ENCODE results near the gene NEUROD2. TPM values are rescaled to one million over a fixed set of nuclear protein-coding genes. Genes with fewer than 3 reads are reported as not detected.

Gene NEUROD2
- total and polyA plus RNA-seq, 4 donors: not detected

GRCh38 chr17:39579318-39580081, 28.2 kb downstream of the NEUROD2 start:
- H3K9me3 ChIP-seq (ENCODE audit: control insufficient read depth in 4 of 4, low read length in 3 of 4): no peaks in the 10 kb centered on the region
- H3K4me1 ChIP-seq (ENCODE audit: control insufficient read depth in 4 of 4, insufficient read depth in 4 of 4, low read length in 3 of 4): peaks cover 4 to 13% (median 9%) of the 10 kb centered on the region in 4 donors
- WGBS: 46% methylated on average over 8 of the region's 8 CpGs
- H3K27me3 ChIP-seq (ENCODE audit: control insufficient read depth in 4 of 4, insufficient read depth in 4 of 4, low read length in 3 of 4): no peaks in the 10 kb centered on the region
- H3K27ac ChIP-seq (ENCODE audit: low read depth in 1 of 2, low read length in 2 of 2): no peak overlapping the region
- H3K4me3 ChIP-seq (ENCODE audit: low read depth in 1 of 3, low read length in 3 of 3): no peak overlapping the region
- H3K9ac ChIP-seq (ENCODE audit: low read depth in 1 of 2, low read length in 2 of 2): no peak overlapping the region
- TF ChIP-seq JUND (IDR thresholded peaks at IDR 0.05) (no peak), HNF4G (IDR thresholded peaks at IDR 0.05) (no peak), FOXA2 (IDR thresholded peaks at IDR 0.05) (no peak), RAD21 (IDR thresholded peaks at IDR 0.05) (no peak), SP1 (IDR thresholded peaks at IDR 0.05) (no peak), GABPA (IDR thresholded peaks at IDR 0.05 in 1 of 2, conservative IDR thresholded peaks at IDR 0.05 in 1 of 2) (no peak), HNF4A (conservative IDR thresholded peaks at IDR 0.05) (no peak), REST (IDR thresholded peaks at IDR 0.05) (no peak), TAF1 (conservative IDR thresholded peaks at IDR 0.05) (no peak), MAX (IDR thresholded peaks at IDR 0.05) (no peak), YY1 (IDR thresholded peaks at IDR 0.05) (no peak)
- peak; percentile 54 for DNase-seq (ENCODE audit: low spot score)
- no peaks in the 10 kb centered on the region for H3K36me3 ChIP-seq (ENCODE audit: control insufficient read depth in 4 of 4, insufficient read depth in 3 of 4, low read depth in 1 of 4, low read length in 3 of 4)

- Histone ChIP-seq H3K9ac (ENCODE audit: low read depth in 1 of 2, low read length in 2 of 2) (no peak overlapping the region), H3K9me3 (ENCODE audit: control insufficient read depth in 4 of 4, low read length in 3 of 4) (no peaks in the 10 kb centered on the region), H3K36me3 (ENCODE audit: control insufficient read depth in 4 of 4, insufficient read depth in 3 of 4, low read depth in 1 of 4, low read length in 3 of 4) (no peaks in the 10 kb centered on the region), H3K4me1 (ENCODE audit: control insufficient read depth in 4 of 4, insufficient read depth in 4 of 4, low read length in 3 of 4) (peaks cover 4 to 19% (median 9%) of the 10 kb centered on the region in 4 donors), H3K27me3 (ENCODE audit: control insufficient read depth in 4 of 4, insufficient read depth in 4 of 4, low read length in 3 of 4) (no peaks in the 10 kb centered on the region), H3K4me3 (ENCODE audit: low read depth in 1 of 3, low read length in 3 of 3) (no peak overlapping the region), H3K27ac (ENCODE audit: low read depth in 1 of 2, low read length in 2 of 2) (no peak overlapping the region)
- 91% methylated on average over 2 of the region's 2 CpGs for WGBS
- DNase-seq (ENCODE audit: low spot score): no peak
- no peak for TF ChIP-seq NR2F2 (IDR thresholded peaks at IDR 0.05)
- no peak for TF ChIP-seq YY1 (IDR thresholded peaks at IDR 0.05)
- no peak for TF ChIP-seq EGR1 (IDR thresholded peaks at IDR 0.05; ENCODE audit: low read depth in 2 of 2)
- no peak for TF ChIP-seq JUND (IDR thresholded peaks at IDR 0.05)
- TF ChIP-seq FOXA2 (IDR thresholded peaks at IDR 0.05): no peak
- no peak for TF ChIP-seq RAD21 (IDR thresholded peaks at IDR 0.05)
Observed at GRCh38 chr17:39578272-39578671, 29.4 kb downstream of the NEUROD2 start.

GRCh38 chr17:39576187-39576586, 31.5 kb downstream of the NEUROD2 start:
- Histone ChIP-seq H3K36me3 (ENCODE audit: control insufficient read depth in 4 of 4, insufficient read depth in 3 of 4, low read depth in 1 of 4, low read length in 3 of 4) (no peaks in the 10 kb centered on the region), H3K9me3 (ENCODE audit: control insufficient read depth in 4 of 4, low read length in 3 of 4) (no peaks in the 10 kb centered on the region), H3K4me3 (ENCODE audit: low read depth in 1 of 3, low read length in 3 of 3) (no peak overlapping the region), H3K4me1 (ENCODE audit: control insufficient read depth in 4 of 4, insufficient read depth in 4 of 4, low read length in 3 of 4) (peaks cover 5 to 19% (median 9%) of the 10 kb centered on the region in 4 donors), H3K9ac (ENCODE audit: low read depth in 1 of 2, low read length in 2 of 2) (no peak overlapping the region), H3K27ac (ENCODE audit: low read depth in 1 of 2, low read length in 2 of 2) (no peak overlapping the region), H3K27me3 (ENCODE audit: control insufficient read depth in 4 of 4, insufficient read depth in 4 of 4, low read length in 3 of 4) (no peaks in the 10 kb centered on the region)
- no peak for TF ChIP-seq ATF3 (IDR thresholded peaks at IDR 0.05)
- peak; percentile 7 for TF ChIP-seq CTCF (IDR thresholded peaks at IDR 0.05; ENCODE audit: low read depth, low read length, missing input control)
- WGBS: 71% methylated on average over 7 of the region's 7 CpGs
- no peak for DNase-seq (ENCODE audit: low spot score)

All from liver (tissue), 9 donors.